ENCODE measurements around the gene ECM1.

DNA sequence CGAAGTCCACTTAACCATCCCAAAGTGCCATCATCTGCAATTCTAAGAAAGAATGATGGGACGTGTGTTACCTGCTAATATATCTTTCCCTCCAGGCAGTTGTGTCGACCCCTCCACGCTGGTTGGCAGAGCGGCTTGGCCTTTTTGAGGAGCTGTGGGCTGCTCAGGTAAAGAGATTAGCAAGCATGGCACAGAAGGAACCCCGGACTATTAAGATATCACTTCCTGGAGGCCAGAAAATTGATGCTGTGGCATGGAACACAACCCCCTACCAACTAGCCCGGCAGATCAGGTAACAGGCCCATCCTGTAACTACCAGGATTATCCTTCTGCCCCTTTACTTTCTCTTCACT is 20.2 kb upstream of the ECM1 start:
- TF ChIP-seq EZH2 (IDR thresholded peaks at IDR 0.05; ENCODE audit: borderline replicate concordance, insufficient read depth, low read depth, low read length, poor library complexity, severe bottlenecking) (no peak), CTCF (IDR thresholded peaks at IDR 0.05) (no peak)
